HG02798 (cell line): ENCODE data around the gene BPIFB4.
"Not testable (repeated sequence)": the region's sequence is repeated elsewhere in the genome, so short reads cannot be mapped to it uniquely, and the experiment has no call there.

ENCODE experiments used
- ATAC-seq: cut with Tn5 transposase; IDR thresholded peaks from one replicate; pipeline ENCODE4 v1.9.1; 2021; ENCODE audit warnings: mild to moderate bottlenecking; ENCODE audit not compliant: unreplicated experiment, poor library complexity

The BPIFB4 gene

GRCh38 chr20:33083544-33084340, 4.3 kb downstream of the BPIFB4 start:
- no peak for ATAC-seq

GRCh38 chr20:33084722-33085121, 5.3 kb downstream of the BPIFB4 start:
- no peak for ATAC-seq

GRCh38 chr20:33086052-33086722, 6.7 kb downstream of the BPIFB4 start:
- no peak for ATAC-seq

- ATAC-seq = no peak
Measured at GRCh38 chr20:33091147-33091546, 11.7 kb downstream of the BPIFB4 start.

- ATAC-seq = no peak
Measured at GRCh38 chr20:33091693-33092092, 12.2 kb downstream of the BPIFB4 start.

GRCh38 chr20:33092361-33092760, 12.9 kb downstream of the BPIFB4 start:
- ATAC-seq = no peak

DNA sequence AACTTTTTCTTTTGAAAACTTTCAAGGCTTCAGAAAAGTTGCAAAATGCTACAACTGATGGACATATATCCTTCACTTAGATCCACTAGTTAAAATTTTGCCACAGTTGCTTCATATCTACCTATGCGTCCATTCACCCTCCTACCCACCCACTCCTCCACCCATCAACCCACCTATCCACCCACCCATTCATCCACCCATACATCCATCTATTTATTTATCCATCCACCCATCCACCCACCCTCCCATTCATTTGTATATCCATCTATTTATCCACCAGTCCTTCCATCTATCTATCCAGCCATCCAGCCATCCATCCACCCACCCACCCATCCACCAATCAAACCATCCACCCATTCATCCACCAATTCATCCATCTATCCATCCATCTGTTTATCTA, 13.6 kb downstream of the BPIFB4 start:
- ATAC-seq = no peak

GRCh38 chr20:33093582-33093981, 14.1 kb downstream of the BPIFB4 start:
- ATAC-seq = no peak

- ATAC-seq = no peak
Measured at GRCh38 chr20:33095249-33095648, 15.8 kb downstream of the BPIFB4 start.

- not testable (repeated sequence) for ATAC-seq
Measured at GRCh38 chr20:33095902-33096584, 16.6 kb downstream of the BPIFB4 start.

DNA sequence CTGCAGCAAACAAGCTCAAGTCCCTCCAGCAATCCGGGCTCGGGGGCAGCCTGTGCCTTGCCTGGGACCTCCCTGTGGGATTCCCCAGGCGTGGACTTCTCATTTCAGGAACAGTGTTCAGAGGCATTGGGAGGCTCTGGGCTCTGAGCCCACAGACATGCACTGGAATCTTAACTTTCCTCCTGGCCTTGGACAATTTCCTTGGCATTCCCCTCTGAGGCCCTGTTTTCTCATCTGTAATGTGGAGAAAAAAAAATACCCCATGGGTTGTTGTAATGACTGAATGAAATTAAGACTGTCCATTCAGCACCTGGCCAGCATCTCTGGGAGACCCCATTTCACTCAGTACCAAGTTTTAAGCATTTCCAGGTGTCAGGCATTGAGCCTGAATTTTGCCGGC, 17.6 kb downstream of the BPIFB4 start:
- ATAC-seq = no peak

GRCh38 chr20:33099843-33100538, 20.5 kb downstream of the BPIFB4 start:
- no peak for ATAC-seq

DNA sequence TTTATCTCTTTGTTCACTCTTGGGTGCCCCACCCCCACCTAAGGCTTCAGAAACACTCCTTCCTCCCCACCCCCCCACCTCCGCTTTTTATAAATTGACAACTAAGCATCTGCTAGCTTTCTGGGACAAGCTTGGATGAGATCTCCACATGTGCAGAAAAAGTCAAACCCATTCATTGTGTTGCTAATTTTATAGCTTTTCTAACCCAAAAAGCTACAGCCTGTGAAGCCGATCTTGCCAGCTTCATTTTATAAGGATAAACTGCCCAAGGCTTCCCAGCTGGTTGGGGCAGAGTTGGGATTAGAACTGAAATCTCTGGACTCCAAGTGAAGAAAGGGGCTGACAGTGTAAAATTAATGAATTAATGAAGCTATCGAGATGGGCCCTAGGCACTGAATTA, 24.1 kb downstream of the BPIFB4 start:
- no peak for ATAC-seq

DNA sequence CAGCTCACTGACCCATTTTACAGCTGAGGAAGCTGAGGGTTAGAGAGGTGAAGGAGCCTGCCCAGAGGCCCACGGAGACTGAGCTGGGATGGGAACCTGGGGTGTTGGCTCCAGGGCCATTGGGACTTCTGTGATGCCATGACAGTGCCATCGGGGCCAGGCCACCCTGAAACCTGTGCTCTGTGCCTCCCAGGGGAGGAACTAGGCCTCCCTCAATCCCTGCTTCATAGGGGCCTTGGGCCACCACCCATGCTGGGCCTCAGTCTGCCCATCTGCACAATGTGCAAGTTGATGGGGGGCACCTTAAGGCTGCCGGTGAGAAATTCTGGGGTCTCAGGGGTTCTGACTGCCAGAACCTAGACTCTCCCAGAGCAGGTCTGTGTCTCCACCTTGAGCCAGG, 24.9 kb downstream of the BPIFB4 start:
- ATAC-seq = no peak

DNA sequence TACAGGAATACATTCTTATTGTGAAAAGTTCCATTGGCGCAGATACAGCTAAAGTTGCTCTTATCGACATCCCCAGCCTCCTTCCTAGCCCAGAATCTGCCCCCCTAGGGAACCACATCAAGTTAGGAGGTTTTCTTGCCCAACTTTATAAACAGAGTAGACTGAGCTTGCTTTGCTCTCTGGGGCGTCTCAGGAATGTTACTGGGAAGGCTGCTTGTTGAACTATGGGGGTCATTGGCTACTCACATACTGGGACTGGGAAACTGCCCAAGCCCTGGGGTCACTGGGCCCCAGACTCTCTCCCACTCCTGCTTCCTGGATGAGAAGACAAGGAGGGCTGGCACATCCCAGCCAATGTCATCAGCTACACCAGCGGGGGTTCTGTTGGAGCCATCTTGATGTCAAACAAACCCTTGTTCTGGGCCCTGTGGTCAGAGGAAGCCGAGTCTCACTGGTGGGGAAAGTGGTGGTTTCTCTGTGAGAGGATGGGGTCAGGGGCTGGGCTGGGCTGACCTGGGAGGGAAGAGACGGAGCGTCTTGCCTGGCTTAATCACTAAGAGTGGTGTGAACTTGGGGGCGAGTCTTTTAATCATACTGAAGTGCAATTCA, 26.0 kb downstream of the BPIFB4 start:
- ATAC-seq = no peak

DNA sequence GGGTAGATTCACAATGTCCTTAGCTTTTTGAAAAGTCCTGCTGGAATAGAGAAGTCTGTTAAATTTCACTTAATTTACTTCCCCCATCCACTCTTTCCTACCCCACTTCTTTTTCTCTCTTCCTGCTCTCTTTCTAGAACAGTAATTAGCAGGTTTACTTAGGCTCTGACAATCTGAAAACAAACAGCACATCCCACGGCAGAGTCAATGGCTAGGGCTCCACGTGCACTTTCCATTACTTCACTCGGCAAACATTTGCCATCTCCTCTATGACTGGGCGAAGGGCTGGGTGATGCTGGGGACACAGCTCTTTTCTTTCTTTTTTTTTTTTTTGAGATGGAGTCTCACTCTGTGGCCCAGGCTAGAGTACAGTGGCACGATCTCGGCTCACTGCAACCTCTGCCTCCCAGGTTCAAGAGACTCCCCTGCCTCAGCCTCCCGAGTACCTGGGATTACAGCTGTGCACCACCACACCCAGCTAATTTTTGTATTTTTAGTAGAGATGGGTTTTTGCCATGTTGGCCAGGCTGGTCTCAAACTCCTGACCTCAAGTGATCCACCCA, 26.7 kb downstream of the BPIFB4 start:
- ATAC-seq = not testable (repeated sequence)

DNA sequence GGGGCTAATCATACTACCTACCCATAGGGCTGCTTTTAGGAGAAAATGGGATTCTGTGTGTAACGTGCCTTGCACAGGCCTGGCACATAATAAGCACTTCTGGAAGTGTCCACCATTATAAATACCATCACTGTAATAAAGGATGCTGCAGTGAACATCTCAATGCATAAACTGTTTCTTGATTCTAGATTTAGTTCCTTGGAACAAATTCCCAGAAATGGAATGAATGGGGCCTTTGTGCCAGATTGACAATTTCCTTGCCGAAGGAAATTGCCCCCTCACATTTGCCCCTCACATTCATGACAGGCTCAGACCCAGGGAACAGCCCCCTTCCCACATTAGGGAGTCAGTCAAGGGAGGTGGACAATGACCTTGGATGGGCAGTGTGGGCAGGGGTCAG, 29.2 kb downstream of the BPIFB4 start:
- no peak for ATAC-seq

DNA sequence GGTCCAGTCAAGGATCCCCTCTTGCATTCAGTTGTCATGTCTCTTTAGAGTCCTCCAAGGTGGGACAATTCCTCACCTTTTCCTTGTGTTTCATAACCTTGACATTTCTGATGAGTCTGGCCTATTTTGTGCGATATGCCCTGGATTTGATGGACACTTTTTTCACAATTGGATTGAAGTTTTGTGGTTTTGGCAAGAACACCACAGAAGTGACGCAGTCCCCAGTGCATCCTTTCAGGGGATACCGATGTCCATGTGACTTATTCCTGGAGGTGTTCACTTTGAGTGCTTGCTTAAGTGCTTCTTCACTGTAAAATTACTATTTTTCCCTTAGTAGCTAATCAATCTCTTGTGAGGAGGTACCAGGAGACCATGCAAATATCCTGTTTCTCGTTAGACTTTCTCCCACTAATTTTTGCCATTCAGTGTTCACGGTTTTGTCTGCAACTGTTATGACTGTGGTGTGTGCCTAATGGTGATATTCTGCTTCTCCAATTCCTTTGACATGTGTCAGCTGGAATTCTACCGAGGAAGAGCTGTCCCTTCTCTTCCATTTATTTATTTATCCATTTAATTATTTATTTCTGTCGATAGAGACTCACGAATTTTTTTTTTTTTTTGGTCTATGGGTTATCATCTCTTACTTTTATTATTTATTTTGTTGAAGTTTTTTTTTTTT, 30.8 kb downstream of the BPIFB4 start:
- ATAC-seq = no peak

- ATAC-seq = no peak
Measured at GRCh38 chr20:33111306-33111705, 31.9 kb downstream of the BPIFB4 start.
